Testis (tissue), 2 donors: ENCODE measurements around the gene TRRAP.

Source experiments
- CTCF ChIP-seq, 3 experiments: fragments of 450-650 bp in 2 of 3; fragments of 200-600 bp in 1 of 3; sonication (generic) in 1 of 3; IDR thresholded peaks; one replicate each; pipeline ENCODE4 v1.5.1; 2016 to 2019; ENCODE audit warnings: antibody characterized with exemption in 3 of 3, mild to moderate bottlenecking in 2 of 3, moderate library complexity in 1 of 3
- POLR2A ChIP-seq: fragments of 450-650 bp; IDR thresholded peaks from one replicate; pipeline ENCODE4 v1.6.1; 2017; ENCODE audit warnings: antibody characterized with exemption, mild to moderate bottlenecking, moderate library complexity

- TF ChIP-seq CTCF (IDR thresholded peaks at IDR 0.05): no peak
- no peak for TF ChIP-seq POLR2A
Measured at GRCh38 chr7:98921608-98922372, 43.5 kb downstream of the TRRAP start.
